ENCODE measurements around the gene L3MBTL3. TPM values are rescaled to one million over a fixed set of nuclear protein-coding genes. Genes with fewer than 3 reads are reported as not detected.

L3MBTL3 gene
- polyA plus RNA-seq, 2 of the 4 experiments (the other 2 are of a cell fraction): 3.0 to 5.9 TPM

DNA sequence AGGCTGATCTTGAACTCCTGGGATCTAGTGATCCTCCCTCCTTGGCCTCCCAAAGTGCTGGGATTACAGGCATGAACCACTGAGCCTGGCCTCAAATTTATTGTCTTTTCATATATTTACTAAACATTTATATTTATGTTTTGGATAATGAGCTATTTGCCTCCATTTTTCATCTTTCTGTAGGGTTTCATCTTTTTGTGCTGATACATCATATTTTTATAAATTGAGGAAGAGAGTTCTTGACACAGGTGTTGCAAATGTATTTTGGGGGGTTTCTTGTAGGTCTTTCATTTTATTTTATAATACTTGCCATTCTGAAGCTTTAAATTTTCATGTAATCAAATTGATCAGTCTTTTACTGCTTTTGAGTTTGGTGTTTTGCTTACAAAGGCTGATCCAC lies 72.4 kb downstream of the L3MBTL3 start:
- DNase-seq (ENCODE audit: low read depth in 1 of 2, low spot score in 1 of 2): no peak
- ChIA-PET CTCF (no interaction called here), POLR2A (no interaction called here)
- FAIRE-seq: no peak
- TF ChIP-seq GATA3 (IDR thresholded peaks at IDR 0.05; ENCODE audit: borderline replicate concordance) (no peak), KDM1A (IDR thresholded peaks at IDR 0.05; ENCODE audit: low read depth) (no peak), MAFK (IDR thresholded peaks at IDR 0.05; ENCODE audit: partially characterized antibody) (peak; percentile 63)
- Histone ChIP-seq H3K9me3 (no peaks in the 10 kb centered on the region), H3K4me2 (no peak overlapping the region), H3K4me1 (no peaks in the 10 kb centered on the region), H3K4me3 (no peak overlapping the region), H3K27ac (no peak overlapping the region)
- no peak for ATAC-seq

DNA sequence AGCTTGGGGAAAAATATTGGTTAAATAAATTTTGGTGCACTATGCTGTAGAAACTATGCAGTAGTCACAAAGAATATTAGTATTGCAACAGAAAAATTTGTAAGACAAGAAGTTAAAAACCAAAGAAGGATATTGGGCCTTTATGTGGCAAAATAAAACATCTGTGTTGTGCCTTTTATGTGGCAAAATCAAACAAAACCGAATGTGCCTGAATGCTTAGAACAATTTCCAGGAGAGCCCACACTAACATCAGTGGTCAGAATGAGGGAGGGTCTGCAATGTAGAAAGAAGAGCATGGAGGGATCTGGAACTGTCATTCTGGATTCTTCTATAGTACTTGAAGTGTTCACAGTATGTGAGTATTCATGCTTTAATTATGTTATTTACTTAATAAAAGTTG lies 75.2 kb downstream of the L3MBTL3 start:
- H3K4me1 ChIP-seq: no peaks in the 10 kb centered on the region
- ATAC-seq (no peak), FAIRE-seq (no peak), DNase-seq (ENCODE audit: low read depth in 1 of 2, low spot score in 1 of 2) (no peak)
- no peak overlapping the region for H3K4me3 ChIP-seq
- H3K27ac ChIP-seq: no peak overlapping the region
- no peak overlapping the region for H3K4me2 ChIP-seq
- CTCF ChIA-PET: no interaction called here
- POLR2A ChIA-PET: no interaction called here
- H3K9me3 ChIP-seq: no peaks in the 10 kb centered on the region
- TF ChIP-seq RAD21 (conservative IDR thresholded peaks at IDR 0.05 in 1 of 2, IDR thresholded peaks at IDR 0.05 in 1 of 2) (no peak), ZNF302 (CRISPR knock-in tag; IDR thresholded peaks at IDR 0.05) (no peak), NPAS2 (CRISPR knock-in tag; IDR thresholded peaks at IDR 0.05; ENCODE audit: borderline replicate concordance) (no peak), POLR2A (IDR thresholded peaks at IDR 0.05; ENCODE audit: low read length) (no peak)
- WGBS (ENCODE audit: missing lambda C conversion rate): 68% methylated on average over 1 of the region's 1 CpG

DNA sequence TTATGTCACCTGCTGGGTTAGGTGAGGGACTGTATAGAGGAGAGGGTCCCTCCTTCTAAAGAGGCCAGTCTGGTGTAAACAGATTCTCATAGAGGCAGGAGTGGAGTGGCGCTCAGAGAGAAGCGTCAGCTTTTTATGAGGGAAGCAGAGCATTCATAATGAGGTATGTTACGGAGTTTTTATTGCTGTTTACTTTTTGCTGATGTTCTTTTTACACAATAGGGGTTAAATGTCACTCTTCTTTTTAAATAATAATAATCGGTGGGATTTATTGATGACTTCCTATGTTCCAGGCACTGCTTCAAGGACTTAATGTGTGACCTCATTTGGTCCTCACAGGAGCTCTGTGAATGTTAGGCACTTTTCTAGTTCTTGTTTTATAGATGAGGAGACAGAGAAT lies 79.9 kb downstream of the L3MBTL3 start:
- CTCF ChIA-PET: interaction anchor here (0.5 kb wide), 1 partner anchor 1061 kb away, joined by 3 read pairs; no protein-coding TSS in a partner anchor
- WGBS (ENCODE audit: missing lambda C conversion rate): 89% methylated on average over 4 of the region's 4 CpGs
- TF ChIP-seq, protein P1, sequence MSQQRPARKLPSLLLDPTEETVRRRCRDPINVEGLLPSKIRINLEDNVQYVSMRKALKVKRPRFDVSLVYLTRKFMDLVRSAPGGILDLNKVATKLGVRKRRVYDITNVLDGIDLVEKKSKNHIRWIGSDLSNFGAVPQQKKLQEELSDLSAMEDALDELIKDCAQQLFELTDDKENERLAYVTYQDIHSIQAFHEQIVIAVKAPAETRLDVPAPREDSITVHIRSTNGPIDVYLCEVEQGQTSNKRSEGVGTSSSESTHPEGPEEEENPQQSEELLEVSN (IDR thresholded peaks at IDR 0.05; ENCODE audit: borderline replicate concordance, low read depth): no peak
- TF ChIP-seq ZC3H11A (IDR thresholded peaks at IDR 0.05): no peak
- no peak for TF ChIP-seq NPAS2 (CRISPR knock-in tag; IDR thresholded peaks at IDR 0.05; ENCODE audit: borderline replicate concordance)
- TF ChIP-seq FOSB (CRISPR knock-in tag; IDR thresholded peaks at IDR 0.05): no peak
- no peak for TF ChIP-seq RCOR1 (IDR thresholded peaks at IDR 0.05; ENCODE audit: low read depth, low read length)
- TF ChIP-seq FOSL2 (IDR thresholded peaks at IDR 0.05): no peak
- TF ChIP-seq FOSL2 (CRISPR knock-in tag; IDR thresholded peaks at IDR 0.05): no peak
- TF ChIP-seq ZFP36 (IDR thresholded peaks at IDR 0.05; ENCODE audit: borderline replicate concordance, partially characterized antibody): no peak
- TF ChIP-seq HOXB13 (CRISPR knock-in tag; IDR thresholded peaks at IDR 0.05; ENCODE audit: low read depth): no peak
- TF ChIP-seq, protein P2, sequence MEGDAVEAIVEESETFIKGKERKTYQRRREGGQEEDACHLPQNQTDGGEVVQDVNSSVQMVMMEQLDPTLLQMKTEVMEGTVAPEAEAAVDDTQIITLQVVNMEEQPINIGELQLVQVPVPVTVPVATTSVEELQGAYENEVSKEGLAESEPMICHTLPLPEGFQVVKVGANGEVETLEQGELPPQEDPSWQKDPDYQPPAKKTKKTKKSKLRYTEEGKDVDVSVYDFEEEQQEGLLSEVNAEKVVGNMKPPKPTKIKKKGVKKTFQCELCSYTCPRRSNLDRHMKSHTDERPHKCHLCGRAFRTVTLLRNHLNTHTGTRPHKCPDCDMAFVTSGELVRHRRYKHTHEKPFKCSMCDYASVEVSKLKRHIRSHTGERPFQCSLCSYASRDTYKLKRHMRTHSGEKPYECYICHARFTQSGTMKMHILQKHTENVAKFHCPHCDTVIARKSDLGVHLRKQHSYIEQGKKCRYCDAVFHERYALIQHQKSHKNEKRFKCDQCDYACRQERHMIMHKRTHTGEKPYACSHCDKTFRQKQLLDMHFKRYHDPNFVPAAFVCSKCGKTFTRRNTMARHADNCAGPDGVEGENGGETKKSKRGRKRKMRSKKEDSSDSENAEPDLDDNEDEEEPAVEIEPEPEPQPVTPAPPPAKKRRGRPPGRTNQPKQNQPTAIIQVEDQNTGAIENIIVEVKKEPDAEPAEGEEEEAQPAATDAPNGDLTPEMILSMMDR (IDR thresholded peaks at IDR 0.05): no peak
- TF ChIP-seq HOXB5 (CRISPR knock-in tag; IDR thresholded peaks at IDR 0.05): no peak
- TF ChIP-seq GATA3 (IDR thresholded peaks at IDR 0.05; ENCODE audit: borderline replicate concordance): no peak
- no peak for TF ChIP-seq HDAC2 (IDR thresholded peaks at IDR 0.05)
- no peak for TF ChIP-seq POLR2AphosphoS2 (conservative IDR thresholded peaks at IDR 0.05; ENCODE audit: low read length)

DNA sequence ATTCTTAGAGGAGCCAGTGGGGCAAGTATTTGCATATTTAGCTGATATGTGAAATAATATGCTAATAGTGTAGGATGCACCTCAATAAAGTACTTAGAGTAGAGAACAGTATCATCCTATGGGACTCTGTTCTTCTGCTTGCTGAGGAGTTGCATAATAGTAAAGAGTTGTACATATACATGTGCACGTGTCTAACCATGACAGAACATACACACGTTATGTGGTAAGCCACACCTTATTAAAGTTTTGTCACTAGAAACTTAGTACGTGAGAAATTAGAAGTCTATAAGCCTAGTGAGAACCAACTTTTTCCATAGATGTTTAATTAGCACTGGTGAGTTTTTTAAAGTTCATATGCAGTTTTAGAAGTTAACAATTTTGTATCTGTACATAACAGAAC lies 80.7 kb downstream of the L3MBTL3 start:
- no peak for DNase-seq (ENCODE audit: low read depth in 1 of 2, low spot score in 1 of 2)
- FAIRE-seq: no peak
- H3K9me3 ChIP-seq: no peaks in the 10 kb centered on the region
- WGBS (ENCODE audit: missing lambda C conversion rate): 89% methylated on average over 3 of the region's 3 CpGs
- no peak for ATAC-seq
- ChIA-PET CTCF (interaction anchor here (0.5 kb wide), 1 partner anchor 1061 kb away, joined by 3 read pairs; no protein-coding TSS in a partner anchor), POLR2A (no interaction called here)
- TF ChIP-seq, protein P3, sequence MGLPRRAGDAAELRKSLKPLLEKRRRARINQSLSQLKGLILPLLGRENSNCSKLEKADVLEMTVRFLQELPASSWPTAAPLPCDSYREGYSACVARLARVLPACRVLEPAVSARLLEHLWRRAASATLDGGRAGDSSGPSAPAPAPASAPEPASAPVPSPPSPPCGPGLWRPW (IDR thresholded peaks at IDR 0.05): no peak
- no peak for TF ChIP-seq CHD4 (IDR thresholded peaks at IDR 0.05; ENCODE audit: borderline replicate concordance)
- no peak overlapping the region for H3K4me2 ChIP-seq
- no peaks in the 10 kb centered on the region for H3K4me1 ChIP-seq
- no peak overlapping the region for H3K4me3 ChIP-seq
- H3K27ac ChIP-seq: no peak overlapping the region

More for the DNA sequence above, 79.9 kb downstream of the L3MBTL3 start:
- Histone ChIP-seq H3K4me1 (no peaks in the 10 kb centered on the region), H3K27ac (no peak overlapping the region), H3K4me2 (no peak overlapping the region), H3K4me3 (no peak overlapping the region), H3K9me3 (no peaks in the 10 kb centered on the region)
- ATAC-seq: no peak
- FAIRE-seq: no peak
- DNase-seq (ENCODE audit: low read depth in 1 of 2, low spot score in 1 of 2): no peak
- POLR2A ChIA-PET: no interaction called here

Measured in A549 (cell line).